HG03103 (cell line): ENCODE measurements around the gene PNN.
"Not testable (repeated sequence)": the region's sequence is repeated elsewhere in the genome, so short reads cannot be mapped to it uniquely, and the experiment has no call there.

ENCODE experiments used
- ATAC-seq: cut with Tn5 transposase; IDR thresholded peaks from one replicate; pipeline ENCODE4 v1.9.1; 2021; ENCODE audit warnings: low read depth; ENCODE audit not compliant: unreplicated experiment

Gene PNN

DNA sequence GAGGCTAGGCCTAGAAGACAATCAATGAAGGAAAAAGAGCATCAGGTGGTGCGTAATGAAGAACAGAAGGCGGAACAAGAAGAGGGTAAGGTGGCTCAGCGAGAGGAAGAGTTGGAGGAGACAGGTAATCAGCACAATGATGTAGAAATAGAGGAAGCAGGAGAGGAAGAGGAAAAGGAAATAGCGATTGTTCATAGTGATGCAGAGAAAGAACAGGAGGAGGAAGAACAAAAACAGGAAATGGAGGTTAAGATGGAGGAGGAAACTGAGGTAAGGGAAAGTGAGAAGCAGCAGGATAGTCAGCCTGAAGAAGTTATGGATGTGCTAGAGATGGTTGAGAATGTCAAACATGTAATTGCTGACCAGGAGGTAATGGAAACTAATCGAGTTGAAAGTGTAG, 5.5 kb downstream of the PNN start:
- ATAC-seq, result no peak

DNA sequence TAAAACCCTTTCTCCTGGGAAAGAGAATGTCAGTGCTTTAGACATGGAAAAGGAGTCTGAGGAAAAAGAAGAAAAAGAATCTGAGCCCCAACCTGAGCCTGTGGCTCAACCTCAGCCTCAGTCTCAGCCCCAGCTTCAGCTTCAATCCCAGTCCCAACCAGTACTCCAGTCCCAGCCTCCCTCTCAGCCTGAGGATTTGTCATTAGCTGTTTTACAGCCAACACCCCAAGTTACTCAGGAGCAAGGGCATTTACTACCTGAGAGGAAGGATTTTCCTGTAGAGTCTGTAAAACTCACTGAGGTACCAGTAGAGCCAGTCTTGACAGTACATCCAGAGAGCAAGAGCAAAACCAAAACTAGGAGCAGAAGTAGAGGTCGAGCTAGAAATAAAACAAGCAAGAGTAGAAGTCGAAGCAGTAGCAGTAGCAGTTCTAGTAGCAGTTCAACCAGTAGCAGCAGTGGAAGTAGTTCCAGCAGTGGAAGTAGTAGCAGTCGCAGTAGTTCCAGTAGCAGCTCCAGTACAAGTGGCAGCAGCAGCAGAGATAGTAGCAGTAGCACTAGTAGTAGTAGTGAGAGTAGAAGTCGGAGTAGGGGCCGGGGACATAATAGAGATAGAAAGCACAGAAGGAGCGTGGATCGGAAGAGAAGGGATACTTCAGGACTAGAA, 6.1 kb downstream of the PNN start:
- no peak for ATAC-seq

DNA sequence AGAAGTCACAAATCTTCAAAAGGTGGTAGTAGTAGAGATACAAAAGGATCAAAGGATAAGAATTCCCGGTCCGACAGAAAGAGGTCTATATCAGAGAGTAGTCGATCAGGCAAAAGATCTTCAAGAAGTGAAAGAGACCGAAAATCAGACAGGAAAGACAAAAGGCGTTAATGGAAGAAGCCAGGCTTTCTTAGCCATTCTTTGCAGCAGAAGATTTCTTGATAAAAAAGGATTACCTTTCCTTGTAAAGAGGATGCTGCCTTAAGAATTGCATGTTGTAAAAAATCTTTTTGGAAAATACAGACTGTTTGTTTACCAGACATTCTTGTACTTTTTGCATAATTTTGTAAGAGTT, 6.6 kb downstream of the PNN start:
- ATAC-seq, result no peak

DNA sequence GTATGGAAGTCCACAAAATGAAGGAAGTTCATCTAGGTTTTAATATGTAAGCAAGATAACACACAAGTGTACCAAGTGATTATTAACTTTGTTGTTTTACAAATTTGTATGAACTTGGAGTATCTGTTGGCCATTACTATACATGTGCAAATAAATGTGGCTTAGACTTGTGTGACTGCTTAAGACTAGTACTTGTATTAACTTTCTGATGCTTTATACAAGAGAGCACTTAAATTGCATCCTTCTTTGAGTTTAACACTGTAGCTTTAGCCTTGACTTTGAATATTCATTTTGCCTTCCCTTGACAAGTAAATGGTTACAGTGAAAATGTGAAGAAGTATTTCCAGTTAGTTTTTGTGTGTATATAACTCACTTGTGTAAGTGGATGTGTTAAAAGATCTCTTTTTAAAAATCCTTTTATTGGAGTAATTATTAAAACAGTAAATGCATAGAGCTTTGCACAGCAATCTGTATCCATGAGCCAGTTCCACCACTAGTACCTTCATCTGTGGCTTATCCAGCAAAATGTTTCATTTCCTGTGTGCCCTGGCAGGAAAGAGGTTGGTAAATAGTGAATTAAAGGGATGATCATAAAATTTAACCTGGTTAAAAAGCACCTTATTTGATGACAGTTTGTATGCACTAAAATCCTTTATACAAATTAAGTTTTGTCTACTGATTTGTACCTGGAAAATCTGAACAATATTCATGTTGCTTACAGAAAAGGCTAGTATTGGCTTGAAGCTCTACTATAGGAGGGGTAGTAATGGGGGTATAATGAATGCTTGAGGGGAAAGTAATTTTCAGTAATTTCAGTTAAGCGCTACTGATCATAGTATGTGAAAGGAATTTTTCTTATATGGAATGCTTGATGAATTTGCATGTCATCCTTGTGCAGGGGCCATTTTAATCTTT, 8.0 kb downstream of the PNN start:
- ATAC-seq, result no peak

DNA sequence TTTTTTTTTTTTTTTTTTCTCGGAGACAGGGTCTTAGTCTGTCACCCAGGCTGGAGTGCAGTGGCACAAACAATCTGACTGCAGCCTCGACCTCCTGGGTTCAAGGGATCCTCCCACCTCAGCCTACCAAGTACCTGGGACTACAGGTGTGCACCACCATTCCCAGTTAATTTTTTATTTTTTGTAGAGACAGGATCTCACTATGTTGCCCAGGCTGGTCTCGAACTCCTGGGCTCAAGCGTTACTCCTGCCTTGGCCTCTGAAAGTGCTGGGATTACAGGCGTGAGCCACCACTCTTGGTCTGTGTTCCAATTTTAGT, 8.6 kb downstream of the PNN start:
- ATAC-seq, result not testable (repeated sequence)

DNA sequence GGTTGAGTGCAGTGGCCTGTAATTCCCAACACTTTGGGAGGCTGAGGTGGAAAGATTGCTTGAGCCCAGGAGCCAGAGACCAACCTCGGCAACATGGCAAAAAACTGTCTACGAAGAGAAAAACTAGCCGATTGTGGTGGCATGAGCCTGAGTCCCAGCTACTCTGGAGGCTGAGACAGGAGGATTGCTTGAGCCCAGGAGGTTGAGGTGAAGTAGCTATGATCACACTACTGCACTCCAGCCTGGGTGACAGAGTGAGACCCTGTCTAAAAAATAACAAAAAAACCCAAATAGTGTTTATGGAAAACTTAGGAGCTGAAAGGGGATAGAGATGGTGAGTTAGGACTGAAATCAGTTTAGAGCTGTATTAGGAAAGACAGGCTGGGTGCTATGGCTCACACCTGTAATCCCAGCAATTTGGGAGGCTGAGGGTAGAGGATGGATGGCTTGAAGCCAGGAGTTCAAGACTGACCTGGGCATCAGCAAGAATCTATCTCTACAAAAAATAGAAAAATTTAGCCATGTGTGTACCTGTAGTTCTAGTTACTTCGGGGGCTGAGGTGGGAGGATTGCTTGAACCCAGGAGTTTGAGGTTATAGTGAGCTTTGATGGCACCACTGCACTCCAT, 9.7 kb downstream of the PNN start:
- no peak for ATAC-seq

DNA sequence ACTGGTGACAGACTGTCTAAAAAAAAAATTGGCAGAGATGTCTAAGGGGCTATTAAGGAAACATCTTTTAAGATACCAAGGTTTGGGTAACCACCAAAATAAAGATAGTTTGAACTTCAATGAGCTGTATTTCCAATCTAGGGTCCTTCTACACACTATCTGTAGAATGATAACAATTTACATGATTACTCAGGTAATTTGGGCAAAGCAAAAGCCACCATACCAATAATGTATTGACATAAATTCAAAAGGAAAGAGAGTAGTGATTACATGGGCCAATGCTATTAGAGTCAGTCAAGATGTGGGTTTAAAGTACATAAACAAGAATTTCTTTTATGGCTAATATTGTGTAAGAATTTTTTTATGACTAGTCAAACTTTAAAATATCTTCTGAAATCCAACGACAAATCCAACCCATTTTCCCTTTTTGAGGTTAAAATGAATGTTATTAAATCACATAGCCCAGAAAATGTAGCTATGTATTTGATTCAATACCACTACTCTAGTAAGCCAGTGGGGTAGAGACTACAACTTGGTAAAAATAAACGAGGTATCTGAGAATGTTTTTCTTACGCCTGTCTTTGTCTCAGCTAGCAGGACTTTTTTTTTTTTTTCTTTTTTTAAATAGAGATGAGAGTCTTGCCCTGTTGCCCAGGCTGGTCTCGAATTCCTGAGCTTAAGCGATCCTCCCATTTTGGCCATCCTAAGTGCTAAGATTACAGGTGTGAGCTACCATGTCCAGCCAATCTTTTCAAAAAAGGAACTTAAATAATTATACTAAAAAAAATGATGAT, 10.4 kb downstream of the PNN start:
- no peak for ATAC-seq

DNA sequence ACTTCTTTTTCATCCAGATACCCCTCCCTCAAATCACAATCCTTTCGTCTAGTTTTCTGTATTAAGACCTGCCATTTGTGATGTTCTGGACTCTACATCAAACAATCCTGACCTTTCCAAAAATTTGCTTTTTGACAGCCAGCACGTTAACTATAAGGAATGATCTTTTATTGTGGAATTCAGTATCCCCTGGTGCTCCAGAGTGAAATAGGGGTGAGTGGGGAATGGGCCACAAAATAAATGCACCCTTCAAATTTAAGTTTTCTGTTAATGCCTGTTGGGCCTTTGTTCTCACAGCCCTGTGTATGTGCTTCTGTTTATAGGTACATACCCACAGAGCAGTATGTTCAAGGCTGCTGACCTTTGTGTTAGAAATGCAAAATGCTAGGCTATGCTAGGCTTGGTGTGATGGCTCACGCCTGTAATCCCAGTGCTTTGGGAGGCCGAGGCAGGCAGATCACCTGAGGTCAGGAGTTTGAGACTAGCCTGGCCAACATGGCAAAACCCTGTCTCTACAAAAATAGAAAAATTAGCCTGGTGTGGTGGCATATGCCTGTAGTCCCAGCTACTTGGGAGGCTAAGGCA, 12.0 kb downstream of the PNN start:
- ATAC-seq, result no peak

DNA sequence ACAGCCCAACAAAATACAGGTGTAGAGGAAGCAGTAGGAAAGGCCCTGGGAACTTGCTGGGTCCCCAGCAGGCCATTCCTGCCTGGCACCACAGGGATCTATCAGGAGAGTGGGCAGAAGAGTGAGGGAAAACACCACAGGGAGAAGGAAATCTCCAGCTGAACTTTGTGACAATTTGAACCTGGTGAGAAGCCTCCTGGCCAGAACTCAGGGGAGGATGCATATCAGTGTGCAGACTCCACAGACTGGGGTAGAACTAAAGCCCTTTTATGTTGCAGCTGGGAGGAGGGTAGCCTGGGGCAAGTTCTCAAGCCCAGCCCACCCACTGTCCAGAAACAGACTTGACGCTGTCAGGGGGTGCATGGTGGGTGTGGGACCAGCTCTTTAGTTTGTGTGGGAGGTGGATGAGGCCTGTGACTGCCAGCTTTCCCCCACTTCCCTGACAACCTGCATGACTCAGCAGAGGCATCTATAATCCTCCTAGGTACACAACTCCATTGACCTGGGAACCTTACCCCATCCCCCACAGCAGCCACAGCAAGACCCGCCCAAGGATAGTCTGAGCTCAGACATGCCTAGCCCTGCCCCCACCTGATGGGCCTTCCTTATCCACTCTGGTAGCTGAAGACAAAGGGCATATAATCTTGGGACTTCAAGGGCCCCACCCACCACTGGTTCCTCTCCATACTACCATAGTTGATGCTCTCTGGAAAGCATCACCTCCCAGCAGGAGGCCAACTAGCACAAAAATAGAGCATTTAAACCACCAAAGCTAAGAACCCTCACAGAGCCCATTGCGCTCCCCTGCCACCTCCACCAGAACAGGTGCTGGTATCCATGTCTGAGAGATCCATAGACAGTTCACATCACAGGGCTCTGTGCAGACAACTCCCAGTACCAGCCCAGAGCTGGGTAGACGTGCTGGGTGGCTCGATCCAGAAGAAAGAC, 28.9 kb downstream of the PNN start:
- ATAC-seq, result no peak

DNA sequence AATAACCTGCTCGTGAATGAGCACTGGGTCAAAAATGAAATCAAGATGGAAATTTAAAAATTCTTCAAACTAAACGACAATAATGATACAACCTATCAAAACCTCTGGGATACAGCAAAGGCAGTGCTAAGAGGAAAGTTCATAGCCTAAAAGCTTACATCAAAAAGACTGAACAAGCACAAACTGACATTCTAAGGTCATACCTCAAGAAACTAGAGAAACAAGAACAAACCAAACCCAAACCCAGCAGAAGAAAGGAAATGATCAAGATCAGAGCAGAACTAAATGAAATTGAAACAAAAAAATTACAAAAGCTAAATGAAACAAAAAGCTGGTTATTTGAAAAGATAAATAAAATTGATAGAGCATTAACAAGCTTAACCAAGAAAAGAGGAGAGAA, 32.4 kb downstream of the PNN start:
- not testable (repeated sequence) for ATAC-seq

DNA sequence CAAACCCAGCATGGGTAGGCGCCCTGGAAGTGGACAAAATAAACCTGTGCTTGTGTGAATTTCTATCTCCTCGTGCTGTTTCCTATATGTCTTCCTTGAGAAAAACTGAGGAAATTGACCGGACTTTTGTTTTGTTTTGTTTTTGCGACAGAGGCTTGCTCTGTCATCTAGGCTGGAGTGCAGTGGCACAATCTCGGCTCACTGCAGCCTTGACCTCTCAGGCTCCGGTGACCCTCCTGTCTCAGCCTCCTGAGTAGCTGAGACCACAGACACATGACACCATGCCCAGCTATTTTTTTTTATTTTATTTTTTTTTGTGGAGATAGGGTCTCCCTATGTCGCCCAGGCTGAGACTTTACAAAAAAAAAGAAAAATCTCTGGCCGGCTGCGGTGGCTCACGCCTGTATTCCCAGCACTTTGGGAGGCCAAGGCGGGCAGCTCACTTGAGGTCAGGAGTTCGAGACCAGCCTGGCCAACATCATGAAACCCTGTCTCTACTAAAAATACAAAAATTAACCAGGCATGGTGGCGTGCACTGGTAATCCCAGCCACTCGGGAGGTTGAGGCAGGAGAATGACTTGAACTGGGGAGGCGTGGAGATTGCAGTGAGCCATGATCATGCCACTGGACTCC, 36.2 kb downstream of the PNN start:
- no peak for ATAC-seq

DNA sequence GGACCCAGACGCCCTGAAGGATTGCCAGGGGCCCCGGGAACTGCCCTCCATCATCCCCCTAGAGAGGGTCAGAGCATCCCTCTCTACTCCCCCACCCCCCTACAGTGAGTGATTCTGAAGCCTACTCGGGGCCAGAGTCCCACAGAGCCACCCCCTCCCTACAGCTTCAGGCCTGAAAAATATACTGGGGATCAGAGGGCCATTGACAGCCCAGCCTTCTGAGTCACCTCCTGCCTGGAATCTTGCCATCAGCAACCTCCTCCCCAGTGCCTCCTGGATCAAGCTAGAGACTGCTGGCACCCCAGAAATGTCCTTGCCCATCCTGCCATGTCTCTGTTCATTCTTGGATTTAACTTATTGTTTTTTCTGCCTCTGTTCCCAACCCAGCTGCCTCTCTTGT, 37.0 kb downstream of the PNN start:
- ATAC-seq, result no peak

DNA sequence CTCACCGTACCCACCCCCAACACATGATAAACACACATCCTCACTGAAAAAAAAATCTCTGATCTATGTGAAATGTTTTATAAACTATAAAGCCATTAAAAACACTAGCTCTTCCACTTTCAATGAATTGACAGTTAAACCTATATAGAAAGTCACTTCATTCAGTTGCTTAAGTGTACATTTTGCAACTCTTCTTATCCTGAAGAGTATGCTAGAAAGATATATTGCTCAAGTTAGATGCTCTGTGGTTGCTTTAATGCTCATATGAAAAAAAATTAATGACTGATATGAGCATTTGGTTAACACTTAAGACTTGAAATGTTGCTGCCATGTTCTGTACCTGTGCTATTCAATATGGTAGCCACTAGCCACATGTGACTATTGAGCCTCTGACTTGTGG, 37.6 kb downstream of the PNN start:
- no peak for ATAC-seq

DNA sequence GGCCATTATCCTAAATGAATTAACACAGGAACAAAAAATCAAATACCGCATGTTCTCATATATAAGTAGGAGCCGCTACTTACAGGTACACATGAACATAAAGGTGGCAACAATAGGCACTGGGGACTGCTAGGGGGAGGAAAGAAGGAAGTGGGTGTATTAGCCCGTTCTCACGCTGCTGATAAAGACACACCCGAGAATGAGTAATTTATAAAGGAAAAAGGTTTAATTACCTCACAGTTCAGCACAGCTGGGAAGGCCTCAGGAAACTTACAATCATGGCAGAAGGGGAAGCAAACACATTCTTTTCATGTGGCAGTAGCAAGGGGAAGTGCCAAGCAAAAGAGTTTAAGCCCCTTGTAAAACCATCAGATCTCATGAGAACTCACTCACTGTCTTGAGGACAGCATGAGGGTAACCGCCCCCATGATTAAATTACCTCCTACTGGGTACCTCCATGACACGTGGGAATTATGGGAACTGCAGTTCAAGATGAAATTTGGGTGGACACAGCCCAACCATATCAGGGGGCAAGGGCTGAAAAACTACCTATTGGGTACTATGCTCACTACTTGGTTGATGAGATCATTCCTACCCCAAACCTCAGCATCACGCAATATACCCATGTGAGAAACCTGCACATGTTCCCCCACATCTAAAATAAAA, 42.3 kb downstream of the PNN start:
- ATAC-seq, result no peak

DNA sequence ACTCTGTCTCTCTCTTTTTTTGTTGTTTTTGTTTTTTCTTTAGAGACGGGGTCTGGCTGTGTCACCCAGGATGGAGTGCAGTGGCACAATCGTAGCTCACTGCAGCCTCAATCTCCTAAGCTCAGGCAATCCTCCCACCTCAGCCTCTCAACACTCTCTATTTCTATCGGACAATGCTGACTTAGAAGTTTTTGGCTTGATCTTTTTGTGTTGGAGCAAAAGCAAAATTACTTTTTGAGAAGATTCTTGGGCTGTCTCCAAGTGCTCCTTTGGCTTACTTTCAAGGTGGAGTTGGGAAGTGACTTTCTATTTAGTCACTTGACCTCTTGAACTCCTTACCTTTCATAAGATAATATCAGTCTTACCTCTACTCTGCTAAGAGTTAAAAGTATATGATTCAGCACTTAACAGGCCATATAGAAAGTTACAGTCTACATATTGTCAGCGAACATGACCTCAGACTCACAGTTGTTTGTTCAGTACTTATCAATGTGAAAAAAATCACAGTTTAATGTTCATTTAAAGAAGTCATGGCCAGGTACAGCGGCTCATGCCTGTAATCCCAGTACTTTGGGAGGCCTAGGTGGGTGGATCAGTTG, 43.2 kb downstream of the PNN start:
- ATAC-seq, result no peak

DNA sequence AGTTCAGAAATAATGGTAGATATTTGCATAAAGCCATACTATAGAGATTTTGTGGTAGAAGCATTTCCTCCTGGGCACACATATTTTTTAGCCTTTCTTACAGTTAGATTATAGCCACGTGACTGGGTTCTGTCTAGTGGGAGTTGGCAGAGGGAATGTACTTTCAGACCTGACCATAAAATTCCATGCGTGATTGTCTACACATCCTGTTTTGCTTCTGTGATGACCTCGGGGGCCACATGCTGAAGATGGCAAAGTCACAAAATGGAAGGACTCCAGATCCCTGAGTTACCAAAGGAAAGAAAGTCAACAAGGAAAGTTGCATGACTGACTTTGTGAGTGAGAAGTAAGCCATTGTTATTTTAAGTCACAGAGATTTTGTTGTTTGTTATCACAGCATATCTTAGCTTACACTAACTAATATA, 44.0 kb downstream of the PNN start:
- ATAC-seq, result no peak

DNA sequence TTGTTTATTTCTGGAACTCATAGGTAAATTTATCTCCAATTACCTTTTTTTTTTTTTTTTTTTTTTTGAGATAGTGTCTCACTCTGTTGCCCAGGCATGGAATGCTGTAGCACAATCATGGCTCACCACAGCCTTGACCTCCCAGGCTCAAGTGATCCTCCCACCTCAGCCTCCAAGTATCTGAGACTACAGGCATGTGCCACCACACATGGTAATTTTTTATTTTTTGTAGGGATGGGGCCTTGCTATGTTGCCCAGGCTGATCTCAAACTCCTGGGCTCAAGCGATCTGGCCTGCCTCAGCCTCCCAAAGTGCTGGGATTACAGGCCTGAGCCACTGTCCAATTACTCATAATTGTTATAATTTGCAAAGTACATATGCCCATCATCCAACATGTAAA, 45.4 kb downstream of the PNN start:
- ATAC-seq, result not testable (repeated sequence)

DNA sequence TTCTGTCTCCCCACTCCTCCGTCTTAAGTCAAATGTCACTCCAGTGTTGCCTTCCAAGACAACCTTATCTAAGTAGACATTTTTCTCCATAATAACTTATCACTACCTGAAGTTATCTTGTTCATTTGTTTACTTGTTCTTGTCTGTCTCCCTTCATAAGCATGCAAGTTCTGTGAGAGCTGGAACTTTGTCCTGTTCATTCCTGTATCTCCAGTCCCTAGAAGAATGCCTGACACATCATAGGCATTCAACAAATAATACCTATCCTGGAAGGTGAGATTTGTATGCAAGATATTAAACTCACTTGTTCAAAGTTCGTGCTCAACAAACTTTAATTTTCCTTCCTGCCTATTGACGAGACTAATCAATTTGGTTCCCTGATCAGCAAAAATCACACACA, 53.0 kb downstream of the PNN start:
- ATAC-seq, result no peak
